Loucy (cell line): Measurements from ENCODE around the gene MYCT1.

Experiments used
- CTCF ChIP-seq: fragments of 200-600 bp; sonication (generic); conservative IDR thresholded peaks from 2 replicates; pipeline ENCODE4 v1.5.1; 2014; ENCODE audit warnings: mild to moderate bottlenecking, antibody characterized with exemption, low read length
- EZH2phosphoT487 ChIP-seq: fragments of 200-600 bp; IDR thresholded peaks from 2 replicates; pipeline ENCODE4 v1.6.1; 2018; ENCODE audit warnings: antibody characterized with exemption, mild to moderate bottlenecking, moderate library complexity, borderline replicate concordance

- TF ChIP-seq EZH2phosphoT487 (no peak), CTCF (no peak)
These were observed 47.9 kb downstream of the MYCT1 start for GRCh38 chr6:152745509-152746171.
